Loucy (cell line): Measurements from ENCODE around the gene BST1.

Experiments
- H2AFZ ChIP-seq: fragments of 200-600 bp; sonication (generic); 2 replicates; pipeline ENCODE4 v1.6.0; 2016; ENCODE audit warnings: antibody characterized with exemption, mild to moderate bottlenecking, low read length, moderate library complexity
- H3F3A ChIP-seq: fragments of 200-600 bp; 2 replicates; pipeline ENCODE4 v1.6.0; 2016; ENCODE audit warnings: antibody characterized with exemption, low read depth, mild to moderate bottlenecking
- H3K27me3 ChIP-seq: fragments of 200-600 bp; sonication (generic); 2 replicates; pipeline ENCODE4 v1.6.1; 2014; ENCODE audit warnings: low read length, mild to moderate bottlenecking; ENCODE audit not compliant: insufficient read depth, poor library complexity, severe bottlenecking
- H3K36me3 ChIP-seq: fragments of 200-600 bp; sonication (generic); 2 replicates; pipeline ENCODE4 v1.6.1; 2016; ENCODE audit warnings: low read length; ENCODE audit not compliant: insufficient read depth
- H3K4me1 ChIP-seq: fragments of 200-600 bp; sonication (generic); 2 replicates; pipeline ENCODE4 v1.5.1; 2014; ENCODE audit warnings: low read length, mild to moderate bottlenecking; ENCODE audit not compliant: insufficient read depth, poor library complexity, severe bottlenecking
- H3K4me2 ChIP-seq: fragments of 200-600 bp; sonication (generic); 2 replicates; pipeline ENCODE4 v1.6.0; 2014; ENCODE audit warnings: antibody characterized with exemption, low read length, low read depth, mild to moderate bottlenecking; ENCODE audit not compliant: poor library complexity, severe bottlenecking
- H3K4me3 ChIP-seq: fragments of 200-600 bp; sonication (generic); 2 replicates; pipeline ENCODE4 v1.5.1; 2014; ENCODE audit warnings: low read length, mild to moderate bottlenecking, mixed read lengths; ENCODE audit not compliant: poor library complexity, severe bottlenecking
- H3K79me2 ChIP-seq: fragments of 200-600 bp; sonication (generic); 2 replicates; pipeline ENCODE4 v1.6.1; 2014; ENCODE audit warnings: low read length; ENCODE audit not compliant: insufficient read depth
- H3K9ac ChIP-seq: fragments of 200-600 bp; sonication (generic); 2 replicates; pipeline ENCODE4 v1.6.0; 2014; ENCODE audit warnings: mild to moderate bottlenecking, low read depth, low read length, moderate library complexity; ENCODE audit not compliant: poor library complexity, severe bottlenecking
- H3K9me2 ChIP-seq: fragments of 200-600 bp; sonication (generic); replicated peaks from 2 replicates; pipeline ENCODE4 v1.6.1; 2016; ENCODE audit warnings: low read depth, low read length, mixed read lengths
- H3K9me3 ChIP-seq: fragments of 200-600 bp; sonication (generic); 2 replicates; pipeline ENCODE4 v1.6.1; 2014; ENCODE audit warnings: mild to moderate bottlenecking, antibody characterized with exemption, low read length, low read depth; ENCODE audit not compliant: insufficient read depth
- H4K20me1 ChIP-seq: fragments of 200-600 bp; sonication (generic); 2 replicates; pipeline ENCODE4 v1.6.0; 2014; ENCODE audit warnings: antibody characterized with exemption, low read length, mild to moderate bottlenecking; ENCODE audit not compliant: insufficient read depth, poor library complexity, severe bottlenecking
- CTCF ChIP-seq: fragments of 200-600 bp; sonication (generic); conservative IDR thresholded peaks from 2 replicates; pipeline ENCODE4 v1.5.1; 2014; ENCODE audit warnings: mild to moderate bottlenecking, antibody characterized with exemption, low read length
- EZH2phosphoT487 ChIP-seq: fragments of 200-600 bp; IDR thresholded peaks from 2 replicates; pipeline ENCODE4 v1.6.1; 2018; ENCODE audit warnings: antibody characterized with exemption, mild to moderate bottlenecking, moderate library complexity, borderline replicate concordance

The BST1 gene

GRCh38 chr4:15778289-15779241 lies 75.7 kb downstream of the BST1 start, which contains the start of gene CD38:
Gene CD38 (plus strand): TSS chr4:15778328. CDS start chr4:15778415, 87 bp downstream.
- Histone ChIP-seq H3F3A (peaks cover 7% of the 10 kb centered on the region; the same call in 1 of the 2 replicates), H3K4me2 (peak within 1 kb of the TSS; percentile 93), H3K9me2 (no peaks in the 10 kb centered on the region), H3K27me3 (no peaks in the 10 kb centered on the region), H3K9me3 (no peaks in the 10 kb centered on the region), H3K4me3 (peak within 1 kb of the TSS; percentile 89), H3K36me3 (no peaks in the 10 kb centered on the region), H3K79me2 (peaks cover 65% of the 10 kb centered on the region), H3K4me1 (peaks cover 69% of the 10 kb centered on the region), H2AFZ (peak within 1 kb of the TSS; percentile 15; the same call in 1 of the 2 replicates), H3K9ac (peak within 1 kb of the TSS; percentile 87), H4K20me1 (no peaks in the 10 kb centered on the region)
- TF ChIP-seq CTCF (peak; percentile 27), EZH2phosphoT487 (no peak)

GRCh38 chr4:15779306-15779705 lies 76.4 kb downstream of the BST1 start:
- Histone ChIP-seq H3K9ac (peak overlapping the region; percentile 87), H3K27me3 (no peaks in the 10 kb centered on the region), H3K4me3 (peak overlapping the region; percentile 89)

DNA sequence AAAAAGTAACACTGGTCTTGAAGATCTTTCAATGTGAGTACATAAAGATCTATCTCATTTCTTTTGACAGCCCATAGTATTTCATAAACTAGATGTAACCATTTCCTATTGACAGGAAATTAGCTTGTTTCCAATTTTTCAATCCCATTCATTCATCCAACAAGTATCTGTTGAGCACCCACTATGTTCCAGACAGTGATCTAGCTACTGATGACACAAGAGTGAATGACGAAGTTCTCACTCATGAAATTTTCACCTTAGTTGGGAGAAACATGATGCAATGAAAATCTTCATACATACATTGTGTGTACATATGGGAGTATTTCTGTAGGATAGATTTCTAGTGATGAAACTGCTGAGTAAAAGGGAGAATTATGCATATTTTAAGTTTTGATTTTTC lies 76.9 kb downstream of the BST1 start:
- no peaks in the 10 kb centered on the region for H4K20me1 ChIP-seq
- peak overlapping the region; percentile 15; the same call in 1 of the 2 replicates for H2AFZ ChIP-seq
- no peak for TF ChIP-seq CTCF
- TF ChIP-seq EZH2phosphoT487, result no peak
- peak overlapping the region; percentile 87 for H3K9ac ChIP-seq
- H3K9me3 ChIP-seq, result no peaks in the 10 kb centered on the region
- H3K9me2 ChIP-seq, result no peaks in the 10 kb centered on the region
- H3K4me1 ChIP-seq, result peaks cover 74% of the 10 kb centered on the region
- peaks cover 66% of the 10 kb centered on the region for H3K79me2 ChIP-seq
- peaks cover 7% of the 10 kb centered on the region; the same call in 1 of the 2 replicates for H3F3A ChIP-seq
- H3K4me2 ChIP-seq, result peak overlapping the region; percentile 93
- H3K4me3 ChIP-seq, result peak overlapping the region; percentile 89
- H3K36me3 ChIP-seq, result no peaks in the 10 kb centered on the region
- H3K27me3 ChIP-seq, result no peaks in the 10 kb centered on the region

More at GRCh38 chr4:15779306-15779705, 76.4 kb downstream of the BST1 start:
- H3K36me3 ChIP-seq, result no peaks in the 10 kb centered on the region
- peak overlapping the region; percentile 93 for H3K4me2 ChIP-seq
- H3F3A ChIP-seq, result peaks cover 7% of the 10 kb centered on the region; the same call in 1 of the 2 replicates
- peaks cover 66% of the 10 kb centered on the region for H3K79me2 ChIP-seq
- peaks cover 73% of the 10 kb centered on the region for H3K4me1 ChIP-seq
- no peaks in the 10 kb centered on the region for H4K20me1 ChIP-seq
- no peaks in the 10 kb centered on the region for H3K9me2 ChIP-seq
- H3K9me3 ChIP-seq, result no peaks in the 10 kb centered on the region
- peak overlapping the region; percentile 15; the same call in 1 of the 2 replicates for H2AFZ ChIP-seq
- TF ChIP-seq EZH2phosphoT487, result no peak
